Measurements from ENCODE around the gene BMP2.

BMP2 gene

GRCh38 chr20:6780433-6781190 lies 13.1 kb downstream of the BMP2 start:
- ChIA-PET POLR2A (no interaction called here), CTCF (interaction anchor here (0.9 kb wide), 1 partner anchor 16 kb away, joined by 3 read pairs; no protein-coding TSS in a partner anchor)
- no peak for TF ChIP-seq CTCF (IDR thresholded peaks at IDR 0.05; ENCODE audit: control extremely low read depth, extremely low read depth, low read depth, missing control alignments)
- no peak for DNase-seq (ENCODE audit: extremely low spot score)

GRCh38 chr20:6783752-6784151 lies 16.3 kb downstream of the BMP2 start:
- ChIA-PET CTCF (no interaction called here), POLR2A (no interaction called here)
- TF ChIP-seq CTCF (IDR thresholded peaks at IDR 0.05; ENCODE audit: control extremely low read depth, extremely low read depth, low read depth, missing control alignments), result no peak
- DNase-seq (ENCODE audit: extremely low spot score), result no peak

GRCh38 chr20:6784210-6784631 lies 16.7 kb downstream of the BMP2 start:
- no peak for DNase-seq (ENCODE audit: extremely low spot score)
- ChIA-PET CTCF (no interaction called here), POLR2A (no interaction called here)
- no peak for TF ChIP-seq CTCF (IDR thresholded peaks at IDR 0.05; ENCODE audit: control extremely low read depth, extremely low read depth, low read depth, missing control alignments)

- ChIA-PET CTCF (interaction anchor here (0.9 kb wide), 1 partner anchor 19 kb away, joined by 3 read pairs; no protein-coding TSS in a partner anchor), POLR2A (no interaction called here)
- TF ChIP-seq CTCF (IDR thresholded peaks at IDR 0.05; ENCODE audit: control extremely low read depth, extremely low read depth, low read depth, missing control alignments), result no peak
- DNase-seq (ENCODE audit: extremely low spot score), result no peak
Observed at GRCh38 chr20:6784767-6785166, 17.3 kb downstream of the BMP2 start.

- no peak for TF ChIP-seq CTCF (IDR thresholded peaks at IDR 0.05; ENCODE audit: control extremely low read depth, extremely low read depth, low read depth, missing control alignments)
- CTCF ChIA-PET, result no interaction called here
- no peak for DNase-seq (ENCODE audit: extremely low spot score)
- POLR2A ChIA-PET, result no interaction called here
Observed at GRCh38 chr20:6786548-6786947, 19.1 kb downstream of the BMP2 start.

- DNase-seq (ENCODE audit: extremely low spot score), result no peak
- CTCF ChIA-PET, result interaction anchor here (0.9 to 1.1 kb wide), 2 partner anchors 36 to 37 kb away, joined by 3 read pairs; no protein-coding TSS in a partner anchor
- POLR2A ChIA-PET, result no interaction called here
Observed at GRCh38 chr20:6792789-6793188, 25.3 kb downstream of the BMP2 start.

More at GRCh38 chr20:6792789-6793188, 25.3 kb downstream of the BMP2 start:
- no peak for TF ChIP-seq CTCF (IDR thresholded peaks at IDR 0.05; ENCODE audit: control extremely low read depth, extremely low read depth, low read depth, missing control alignments)
